Liver (tissue), 3 donors: ENCODE results near the gene RALB.

ENCODE experiments used
- CTCF ChIP-seq: fragments of 150-350 bp; IDR thresholded peaks from 2 replicates; pipeline ENCODE4 v1.5.1; 2017; ENCODE audit warnings: improper control_type of control experiment, low read depth, low read length; ENCODE audit not compliant: missing input control
- RXRA ChIP-seq, 2 donors: IDR thresholded peaks; 2 replicates each; pipeline ENCODE4 v1.6.1; 2017 to 2018; ENCODE audit warnings: antibody characterized with exemption in 2 of 2, mild to moderate bottlenecking in 1 of 2
- YY1 ChIP-seq: IDR thresholded peaks from 2 replicates; pipeline ENCODE4 v1.6.1; 2016; ENCODE audit warnings: antibody characterized with exemption, mild to moderate bottlenecking
- TF ChIP-seq, protein P1 (sequence below): IDR thresholded peaks from 2 replicates; pipeline ENCODE4 v1.6.1; 2016; ENCODE audit warnings: antibody characterized with exemption
- TF ChIP-seq, protein P2 (sequence below): IDR thresholded peaks from 2 replicates; pipeline ENCODE4 v1.6.1; 2016; ENCODE audit warnings: antibody characterized with exemption
- TF ChIP-seq, protein P3 (sequence below): IDR thresholded peaks from 2 replicates; pipeline ENCODE4 v1.6.1; 2016; ENCODE audit warnings: antibody characterized with exemption
- donor health status: healthy.
- donor health status: healthy.

DNA sequence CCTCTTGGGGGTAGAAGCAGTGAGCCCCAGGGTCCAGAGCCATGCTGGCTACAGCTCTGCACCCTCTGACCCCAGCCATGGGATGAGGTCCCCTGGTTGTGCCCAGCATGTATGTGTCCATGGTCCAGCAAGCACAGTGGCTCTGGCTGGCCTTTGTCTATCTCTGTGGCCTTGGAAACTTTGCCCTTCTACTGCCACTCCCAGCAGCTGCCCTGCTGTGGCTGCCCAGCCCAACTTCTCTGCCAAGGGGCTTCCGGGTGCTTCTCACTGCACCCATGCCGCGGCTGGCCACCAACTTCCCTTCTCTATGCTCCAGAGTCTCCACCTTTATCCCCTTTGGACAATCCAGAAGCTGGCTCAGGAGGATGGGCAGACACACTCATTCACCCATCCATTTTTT, 48.2 kb upstream of the RALB start:
- TF ChIP-seq CTCF: no peak
- TF ChIP-seq, protein P1, sequence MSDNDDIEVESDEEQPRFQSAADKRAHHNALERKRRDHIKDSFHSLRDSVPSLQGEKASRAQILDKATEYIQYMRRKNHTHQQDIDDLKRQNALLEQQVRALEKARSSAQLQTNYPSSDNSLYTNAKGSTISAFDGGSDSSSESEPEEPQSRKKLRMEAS: no peak
- TF ChIP-seq RXRA (IDR thresholded peaks at IDR 0.05): no peak
- TF ChIP-seq, protein P2, sequence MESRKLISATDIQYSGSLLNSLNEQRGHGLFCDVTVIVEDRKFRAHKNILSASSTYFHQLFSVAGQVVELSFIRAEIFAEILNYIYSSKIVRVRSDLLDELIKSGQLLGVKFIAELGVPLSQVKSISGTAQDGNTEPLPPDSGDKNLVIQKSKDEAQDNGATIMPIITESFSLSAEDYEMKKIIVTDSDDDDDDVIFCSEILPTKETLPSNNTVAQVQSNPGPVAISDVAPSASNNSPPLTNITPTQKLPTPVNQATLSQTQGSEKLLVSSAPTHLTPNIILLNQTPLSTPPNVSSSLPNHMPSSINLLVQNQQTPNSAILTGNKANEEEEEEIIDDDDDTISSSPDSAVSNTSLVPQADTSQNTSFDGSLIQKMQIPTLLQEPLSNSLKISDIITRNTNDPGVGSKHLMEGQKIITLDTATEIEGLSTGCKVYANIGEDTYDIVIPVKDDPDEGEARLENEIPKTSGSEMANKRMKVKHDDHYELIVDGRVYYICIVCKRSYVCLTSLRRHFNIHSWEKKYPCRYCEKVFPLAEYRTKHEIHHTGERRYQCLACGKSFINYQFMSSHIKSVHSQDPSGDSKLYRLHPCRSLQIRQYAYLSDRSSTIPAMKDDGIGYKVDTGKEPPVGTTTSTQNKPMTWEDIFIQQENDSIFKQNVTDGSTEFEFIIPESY: no peak
- TF ChIP-seq, protein P3, sequence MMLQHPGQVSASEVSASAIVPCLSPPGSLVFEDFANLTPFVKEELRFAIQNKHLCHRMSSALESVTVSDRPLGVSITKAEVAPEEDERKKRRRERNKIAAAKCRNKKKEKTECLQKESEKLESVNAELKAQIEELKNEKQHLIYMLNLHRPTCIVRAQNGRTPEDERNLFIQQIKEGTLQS: no peak
- no peak for TF ChIP-seq YY1
